Neural progenitor cell (in vitro differentiated cells): ENCODE data around the gene ARSK. TPM values are rescaled to one million over a fixed set of nuclear protein-coding genes. Genes with fewer than 3 reads are reported as not detected.

ENCODE experiments used
- DNase-seq: peaks from one replicate; pipeline ENCODE4 v3.0.0-alpha.2; 2016; ENCODE audit warnings: low spot score
- H2AFZ ChIP-seq: fragments of 200-600 bp; sonication (generic); replicated peaks from 2 replicates; pipeline ENCODE4 v1.6.1; 2016; ENCODE audit warnings: antibody characterized with exemption
- H3F3A ChIP-seq: fragments of 200-600 bp; sonication (generic); 2 replicates; pipeline ENCODE4 v1.6.1; 2016; ENCODE audit warnings: antibody characterized with exemption, low read depth
- H3K27ac ChIP-seq: fragments of 200-600 bp; sonication (generic); 2 replicates; pipeline ENCODE4 v1.5.1; 2016; ENCODE audit warnings: mild to moderate bottlenecking
- H3K27me3 ChIP-seq: fragments of 200-600 bp; sonication (generic); 2 replicates; pipeline ENCODE4 v1.6.1; 2016; ENCODE audit warnings: mild to moderate bottlenecking, moderate library complexity
- H3K36me3 ChIP-seq: fragments of 200-600 bp; sonication (generic); 2 replicates; pipeline ENCODE4 v1.5.1; 2016
- H3K4me1 ChIP-seq: fragments of 200-600 bp; sonication (generic); 2 replicates; pipeline ENCODE4 v1.6.1; 2016; ENCODE audit warnings: mixed run types
- H3K4me2 ChIP-seq: fragments of 200-600 bp; sonication (generic); 2 replicates; pipeline ENCODE4 v1.6.1; 2016
- H3K4me3 ChIP-seq: fragments of 200-600 bp; sonication (generic); 2 replicates; pipeline ENCODE4 v1.5.1; 2016
- H3K79me2 ChIP-seq: fragments of 200-600 bp; sonication (generic); 2 replicates; pipeline ENCODE4 v1.6.1; 2016; ENCODE audit warnings: low read depth
- H3K9ac ChIP-seq: fragments of 200-600 bp; sonication (generic); 2 replicates; pipeline ENCODE4 v1.6.1; 2016
- H3K9me3 ChIP-seq: fragments of 200-600 bp; sonication (generic); 2 replicates; pipeline ENCODE4 v1.5.1; 2016; ENCODE audit warnings: low read depth
- H4K20me1 ChIP-seq: fragments of 200-600 bp; sonication (generic); 2 replicates; pipeline ENCODE4 v1.6.1; 2016; ENCODE audit warnings: low read depth
- H3K27ac Mint-ChIP-seq: 3 replicates; pipeline ENCODE4 v1.8.0; 2021; ENCODE audit warnings: mixed read lengths
- H3K27me3 Mint-ChIP-seq: 2 replicates; pipeline ENCODE4 v1.8.0; 2022; ENCODE audit warnings: low read depth, mild to moderate bottlenecking, inconsistent platforms, moderate library complexity, mixed read lengths; ENCODE audit not compliant: insufficient read depth
- H3K36me3 Mint-ChIP-seq: 3 replicates; pipeline ENCODE4 v1.8.0; 2021; ENCODE audit warnings: mixed read lengths
- H3K4me1 Mint-ChIP-seq: 3 replicates; pipeline ENCODE4 v1.8.0; 2021; ENCODE audit warnings: mixed read lengths
- H3K4me3 Mint-ChIP-seq: 3 replicates; pipeline ENCODE4 v1.8.0; 2021; ENCODE audit warnings: mild to moderate bottlenecking, moderate library complexity, mixed read lengths
- H3K9me3 Mint-ChIP-seq: 3 replicates; pipeline ENCODE4 v1.8.0; 2020; ENCODE audit warnings: mixed read lengths
- EZH2 ChIP-seq: fragments of 200-600 bp; sonication (generic); IDR thresholded peaks from 2 replicates; pipeline ENCODE4 v1.6.1; 2017; ENCODE audit warnings: antibody characterized with exemption, mild to moderate bottlenecking, moderate library complexity
- EZH2phosphoT487 ChIP-seq: fragments of 200-600 bp; sonication (generic); IDR thresholded peaks from 2 replicates; pipeline ENCODE4 v1.6.1; 2017; ENCODE audit warnings: antibody characterized with exemption
- total RNA-seq: library from RNA; depleted of rRNA; stranded (reverse); fragments of >200 nt; gene quantifications from 2 replicates; pipeline ENCODE4 v1.2.3, GENCODE V29; 2015; ENCODE audit warnings: low replicate concordance
- TF ChIP-seq, protein P1 (sequence below): fragments of 200-600 bp; sonication (generic); IDR thresholded peaks from 2 replicates; pipeline ENCODE4 v1.5.1; 2017; ENCODE audit warnings: antibody characterized with exemption, mild to moderate bottlenecking

Gene ARSK
- total RNA-seq, 1 donor from 2014 or later = 21.3 TPM

DNA sequence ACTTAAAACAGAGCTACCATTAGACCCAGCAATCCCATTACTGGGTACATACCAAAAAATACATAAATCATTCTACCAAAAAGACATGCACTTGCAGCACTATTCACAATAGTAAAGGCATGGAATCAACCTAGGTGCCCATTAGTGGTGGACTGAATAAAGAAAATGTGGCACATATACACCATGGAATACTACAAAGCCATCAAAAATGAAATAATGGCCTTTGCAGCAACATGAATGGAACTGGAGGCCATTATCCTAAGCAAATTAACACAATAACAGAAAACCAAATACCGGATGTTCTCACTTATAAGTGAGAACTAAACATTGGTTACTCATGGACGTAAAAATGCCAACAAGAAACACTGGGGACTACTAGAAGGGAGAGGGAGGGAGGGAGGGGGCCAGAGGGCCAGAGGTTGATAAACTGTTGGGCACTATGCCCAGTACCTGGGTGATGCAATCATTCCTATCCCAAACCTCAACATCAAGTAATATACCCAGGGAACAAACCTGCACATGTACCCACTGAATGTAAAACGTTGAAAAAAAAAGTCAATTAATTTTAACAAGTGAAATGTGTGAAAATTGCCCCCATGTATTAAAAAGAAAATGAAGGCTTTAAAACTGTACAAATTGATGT is 40.5 kb downstream of the ARSK start:
- Histone ChIP-seq H3F3A (no peaks in the 10 kb centered on the region), H3K4me2 (no peak overlapping the region), H3K4me3 (no peak overlapping the region), H2AFZ (no peak overlapping the region), H3K27ac (no peak overlapping the region), H3K9me3 (no peaks in the 10 kb centered on the region), H3K36me3 (no peaks in the 10 kb centered on the region), H3K9ac (no peak overlapping the region), H3K27me3 (no peaks in the 10 kb centered on the region), H3K4me1 (no peaks in the 10 kb centered on the region), H3K79me2 (no peaks in the 10 kb centered on the region), H4K20me1 (no peaks in the 10 kb centered on the region)
- no peak for DNase-seq
- no peaks in the 10 kb centered on the region for H3K9me3 Mint-ChIP-seq
- TF ChIP-seq, protein P1, sequence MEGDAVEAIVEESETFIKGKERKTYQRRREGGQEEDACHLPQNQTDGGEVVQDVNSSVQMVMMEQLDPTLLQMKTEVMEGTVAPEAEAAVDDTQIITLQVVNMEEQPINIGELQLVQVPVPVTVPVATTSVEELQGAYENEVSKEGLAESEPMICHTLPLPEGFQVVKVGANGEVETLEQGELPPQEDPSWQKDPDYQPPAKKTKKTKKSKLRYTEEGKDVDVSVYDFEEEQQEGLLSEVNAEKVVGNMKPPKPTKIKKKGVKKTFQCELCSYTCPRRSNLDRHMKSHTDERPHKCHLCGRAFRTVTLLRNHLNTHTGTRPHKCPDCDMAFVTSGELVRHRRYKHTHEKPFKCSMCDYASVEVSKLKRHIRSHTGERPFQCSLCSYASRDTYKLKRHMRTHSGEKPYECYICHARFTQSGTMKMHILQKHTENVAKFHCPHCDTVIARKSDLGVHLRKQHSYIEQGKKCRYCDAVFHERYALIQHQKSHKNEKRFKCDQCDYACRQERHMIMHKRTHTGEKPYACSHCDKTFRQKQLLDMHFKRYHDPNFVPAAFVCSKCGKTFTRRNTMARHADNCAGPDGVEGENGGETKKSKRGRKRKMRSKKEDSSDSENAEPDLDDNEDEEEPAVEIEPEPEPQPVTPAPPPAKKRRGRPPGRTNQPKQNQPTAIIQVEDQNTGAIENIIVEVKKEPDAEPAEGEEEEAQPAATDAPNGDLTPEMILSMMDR = no peak
- TF ChIP-seq EZH2phosphoT487 (no peak), EZH2 (no peak)
- H3K4me1 Mint-ChIP-seq = no peaks in the 10 kb centered on the region
- H3K27me3 Mint-ChIP-seq = no peaks in the 10 kb centered on the region
- no peak overlapping the region for H3K27ac Mint-ChIP-seq
- H3K36me3 Mint-ChIP-seq = no peaks in the 10 kb centered on the region
- H3K4me3 Mint-ChIP-seq = no peak overlapping the region

DNA sequence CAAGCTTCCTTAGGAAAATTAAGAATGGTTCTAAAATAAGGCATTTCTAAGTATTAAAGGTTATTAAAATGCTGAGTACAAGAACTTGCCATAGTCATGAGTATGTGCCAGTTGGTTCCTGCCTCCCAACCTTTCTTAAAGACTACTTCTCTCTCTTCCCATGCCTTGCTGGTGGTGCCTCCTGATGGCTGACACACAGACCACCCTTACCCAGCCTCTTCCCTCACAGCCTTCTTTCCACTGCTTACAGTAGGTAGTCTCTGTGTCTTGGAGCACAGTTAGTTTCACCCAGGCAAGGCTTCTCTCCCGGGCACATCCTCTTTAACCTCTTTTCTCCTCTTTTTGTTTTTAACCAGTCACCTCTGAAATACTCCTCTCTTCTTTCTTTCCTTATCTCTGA is 44.4 kb downstream of the ARSK start:
- no peaks in the 10 kb centered on the region for H3K4me1 Mint-ChIP-seq
- no peaks in the 10 kb centered on the region for H4K20me1 ChIP-seq
- no peaks in the 10 kb centered on the region for H3F3A ChIP-seq
- TF ChIP-seq EZH2 (no peak), EZH2phosphoT487 (no peak)
- TF ChIP-seq, protein P1 = no peak
- no peak overlapping the region for H3K4me2 ChIP-seq
- H3K4me3 Mint-ChIP-seq = no peak overlapping the region
- DNase-seq = no peak
- no peak overlapping the region for H3K9ac ChIP-seq
- no peak overlapping the region for H2AFZ ChIP-seq
- no peaks in the 10 kb centered on the region for H3K4me1 ChIP-seq
- no peaks in the 10 kb centered on the region for H3K9me3 ChIP-seq
- H3K9me3 Mint-ChIP-seq = no peaks in the 10 kb centered on the region
- H3K36me3 Mint-ChIP-seq = peaks cover 1% of the 10 kb centered on the region
- H3K27me3 ChIP-seq = no peaks in the 10 kb centered on the region
- no peaks in the 10 kb centered on the region for H3K27me3 Mint-ChIP-seq
- no peaks in the 10 kb centered on the region for H3K36me3 ChIP-seq
- no peak overlapping the region for H3K4me3 ChIP-seq
- H3K79me2 ChIP-seq = no peaks in the 10 kb centered on the region
- H3K27ac Mint-ChIP-seq = no peak overlapping the region
- H3K27ac ChIP-seq = no peak overlapping the region

DNA sequence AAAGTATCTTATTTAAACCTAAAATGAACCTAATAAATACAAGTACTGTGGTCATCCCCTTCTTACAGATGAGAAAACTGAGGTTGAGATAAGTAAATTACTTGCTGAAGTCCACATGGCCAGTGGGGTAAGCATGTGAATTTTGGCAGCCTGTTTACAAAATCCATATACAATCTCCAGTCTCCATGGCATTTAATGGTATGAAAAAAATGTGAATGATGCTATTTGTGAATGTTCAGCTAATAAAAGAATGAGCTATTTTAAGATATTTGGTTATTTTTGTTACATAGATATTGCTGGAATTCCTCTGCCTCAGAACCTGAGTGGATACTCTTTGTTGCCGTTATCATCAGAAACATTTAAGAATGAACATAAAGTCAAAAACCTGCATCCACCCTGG is 45.7 kb downstream of the ARSK start:
- Histone ChIP-seq H2AFZ (no peak overlapping the region), H3K27ac (no peak overlapping the region), H3K79me2 (no peaks in the 10 kb centered on the region), H3K36me3 (no peaks in the 10 kb centered on the region), H3K9me3 (no peaks in the 10 kb centered on the region), H4K20me1 (no peaks in the 10 kb centered on the region), H3K27me3 (no peaks in the 10 kb centered on the region), H3F3A (no peaks in the 10 kb centered on the region), H3K9ac (no peak overlapping the region), H3K4me3 (no peak overlapping the region), H3K4me2 (no peak overlapping the region), H3K4me1 (no peaks in the 10 kb centered on the region)
- Mint-ChIP-seq H3K36me3 (peaks cover 1% of the 10 kb centered on the region), H3K27ac (no peak overlapping the region), H3K27me3 (no peaks in the 10 kb centered on the region), H3K4me1 (no peaks in the 10 kb centered on the region), H3K4me3 (no peak overlapping the region), H3K9me3 (no peaks in the 10 kb centered on the region)
- no peak for TF ChIP-seq EZH2
- TF ChIP-seq, protein P1 = no peak
- TF ChIP-seq EZH2phosphoT487 = no peak
- no peak for DNase-seq
